Activated B cell treated with CpG ODN at 0.5 μM for 24 hours (primary cell): Measurements from ENCODE around the gene ASTL. TPM values are rescaled to one million over a fixed set of nuclear protein-coding genes. Genes with fewer than 3 reads are reported as not detected.

Experiments used
- ATAC-seq: fragments of 200-7000 bp; cut with Tn5 transposase; one replicate; pipeline ENCODE4 v1.10.0; 2021; ENCODE audit warnings: low read depth, mild to moderate bottlenecking, moderate library complexity
- CTCF ChIA-PET: fragments of 350-600 bp; sonication (Branson Sonifier 250); formaldehyde crosslinking; loops from one replicate; lab custom pipeline; 2021; ENCODE audit warnings: antibody characterized with exemption; lab: Charles Lee
- POLR2A ChIA-PET: fragments of 350-600 bp; sonication (Branson Sonifier 250); formaldehyde crosslinking; loops from one replicate; lab custom pipeline; 2021; ENCODE audit warnings: antibody characterized with exemption; lab: Charles Lee
- DNase-seq: peaks from one replicate; pipeline ENCODE4 v3.0.0; 2022
- H3K27ac Mint-ChIP-seq: one replicate; pipeline ENCODE4 v1.8.0; 2020; ENCODE audit warnings: mixed read lengths
- H3K27me3 Mint-ChIP-seq: one replicate; pipeline ENCODE4 v1.8.0; 2021; ENCODE audit warnings: mixed read lengths
- H3K36me3 Mint-ChIP-seq: one replicate; pipeline ENCODE4 v1.8.0; 2021; ENCODE audit warnings: low read depth, mixed read lengths
- H3K4me1 Mint-ChIP-seq: one replicate; pipeline ENCODE4 v1.8.0; 2021; ENCODE audit warnings: mixed read lengths
- H3K4me3 Mint-ChIP-seq: one replicate; pipeline ENCODE4 v1.8.0; 2020; ENCODE audit warnings: mild to moderate bottlenecking, mixed read lengths
- H3K9me3 Mint-ChIP-seq: one replicate; pipeline ENCODE4 v1.8.0; 2020; ENCODE audit warnings: mixed read lengths
- intact Hi-C: fragments of 100-400 bp; cut with micrococcal nuclease; formaldehyde crosslinking; loops from one replicate; pipeline ENCODE4 v1.15.1; 2024
- total RNA-seq: library from RNA; stranded (reverse); gene quantifications from 2 replicates; pipeline ENCODE4 v1.2.3, GENCODE V29; 2022
- TF ChIP-seq, protein P1 (sequence below): fragments of 200-600 bp; IDR thresholded peaks from one replicate; pipeline ENCODE4 v1.8.0; 2022; ENCODE audit warnings: antibody characterized with exemption, mild to moderate bottlenecking

The ASTL gene
- total RNA-seq, 1 donor from 2014 or later: 1.6 TPM

DNA sequence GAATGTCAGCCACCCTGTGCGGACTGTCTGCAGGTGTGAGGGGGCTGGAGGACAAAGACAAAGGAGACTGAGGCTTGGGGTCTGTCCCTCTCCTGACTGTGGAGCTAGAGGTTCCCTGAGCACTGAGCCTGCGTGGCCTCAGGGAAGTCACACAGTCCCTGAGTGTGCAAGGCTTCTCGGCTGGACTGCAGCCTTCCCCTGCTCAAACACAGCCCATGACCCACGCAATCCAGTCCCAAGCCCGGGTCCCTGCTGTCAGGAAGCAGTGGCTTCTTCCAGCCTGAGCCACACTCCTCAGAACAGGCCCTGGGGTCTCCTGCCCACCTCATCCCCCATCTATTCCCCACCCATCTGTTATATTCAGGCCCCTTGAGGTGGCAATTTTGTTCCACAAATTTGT lies 2.7 kb downstream of the ASTL start:
- ChIA-PET POLR2A (no interaction called here), CTCF (interaction anchor here (0.6 to 11.0 kb wide), 3 partner anchors 39 to 98 kb away, joined by 3 to 511 read pairs (median 6); no protein-coding TSS in a partner anchor)
- DNase-seq: no peak
- H3K4me3 Mint-ChIP-seq: no peak overlapping the region
- H3K27me3 Mint-ChIP-seq: no peaks in the 10 kb centered on the region
- no peak overlapping the region for H3K27ac Mint-ChIP-seq
- intact Hi-C loops: no loop called here
- TF ChIP-seq, protein P1, sequence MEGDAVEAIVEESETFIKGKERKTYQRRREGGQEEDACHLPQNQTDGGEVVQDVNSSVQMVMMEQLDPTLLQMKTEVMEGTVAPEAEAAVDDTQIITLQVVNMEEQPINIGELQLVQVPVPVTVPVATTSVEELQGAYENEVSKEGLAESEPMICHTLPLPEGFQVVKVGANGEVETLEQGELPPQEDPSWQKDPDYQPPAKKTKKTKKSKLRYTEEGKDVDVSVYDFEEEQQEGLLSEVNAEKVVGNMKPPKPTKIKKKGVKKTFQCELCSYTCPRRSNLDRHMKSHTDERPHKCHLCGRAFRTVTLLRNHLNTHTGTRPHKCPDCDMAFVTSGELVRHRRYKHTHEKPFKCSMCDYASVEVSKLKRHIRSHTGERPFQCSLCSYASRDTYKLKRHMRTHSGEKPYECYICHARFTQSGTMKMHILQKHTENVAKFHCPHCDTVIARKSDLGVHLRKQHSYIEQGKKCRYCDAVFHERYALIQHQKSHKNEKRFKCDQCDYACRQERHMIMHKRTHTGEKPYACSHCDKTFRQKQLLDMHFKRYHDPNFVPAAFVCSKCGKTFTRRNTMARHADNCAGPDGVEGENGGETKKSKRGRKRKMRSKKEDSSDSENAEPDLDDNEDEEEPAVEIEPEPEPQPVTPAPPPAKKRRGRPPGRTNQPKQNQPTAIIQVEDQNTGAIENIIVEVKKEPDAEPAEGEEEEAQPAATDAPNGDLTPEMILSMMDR: no peak
- H3K4me1 Mint-ChIP-seq: peaks cover 20% of the 10 kb centered on the region
- H3K9me3 Mint-ChIP-seq: no peaks in the 10 kb centered on the region
- no peak for ATAC-seq
- H3K36me3 Mint-ChIP-seq: peaks cover 7% of the 10 kb centered on the region

DNA sequence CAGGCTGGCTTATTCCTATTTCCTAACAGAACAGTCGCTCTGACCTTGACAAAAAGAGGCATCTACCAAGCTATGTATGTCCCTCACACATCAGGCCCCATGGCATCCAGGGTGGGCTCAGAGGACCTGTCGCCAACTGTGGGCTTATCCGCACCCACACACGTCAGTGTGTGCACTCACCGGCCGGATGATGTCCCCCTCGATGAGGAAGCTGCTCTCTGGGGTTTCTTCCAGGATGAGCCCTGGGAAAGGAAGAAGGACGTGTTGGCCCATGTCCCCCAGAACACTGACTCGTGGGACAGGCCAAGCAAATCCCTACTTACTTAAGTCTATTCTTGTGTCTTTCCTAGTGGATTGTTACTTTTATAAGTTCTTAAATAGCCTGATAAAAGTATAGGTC lies 3.1 kb downstream of the ASTL start:
- ATAC-seq: no peak
- ChIA-PET POLR2A (no interaction called here), CTCF (interaction anchor here (1.0 kb wide), 1 partner anchor 39 kb away, joined by 6 read pairs; no protein-coding TSS in a partner anchor)
- H3K27me3 Mint-ChIP-seq: no peaks in the 10 kb centered on the region
- no peak for DNase-seq
- no peak overlapping the region for H3K27ac Mint-ChIP-seq
- no peak overlapping the region for H3K4me3 Mint-ChIP-seq
- no peaks in the 10 kb centered on the region for H3K9me3 Mint-ChIP-seq
- peaks cover 16% of the 10 kb centered on the region for H3K4me1 Mint-ChIP-seq
- H3K36me3 Mint-ChIP-seq: peaks cover 7% of the 10 kb centered on the region
- intact Hi-C loops: no loop called here
- TF ChIP-seq, protein P1: no peak

DNA sequence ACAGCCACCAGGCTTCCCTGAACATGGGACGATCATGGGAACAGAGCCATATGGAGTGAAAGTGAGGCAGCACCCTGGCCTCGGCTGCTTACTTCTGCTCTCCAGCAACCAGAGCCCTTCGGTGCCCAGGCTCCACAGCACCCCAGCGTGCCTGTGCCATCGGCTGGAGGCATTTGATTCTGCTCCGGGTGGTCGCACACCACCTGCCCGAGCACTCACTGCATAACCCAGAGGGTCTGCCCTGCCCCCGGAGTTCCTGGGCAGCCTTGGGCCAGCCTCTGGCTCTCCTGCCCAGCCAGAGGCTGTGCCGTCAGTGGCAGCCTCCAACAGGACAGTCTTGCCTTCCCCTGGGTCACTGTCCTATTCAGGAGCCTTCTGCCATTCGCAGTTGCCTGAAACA lies 3.9 kb downstream of the ASTL start:
- no peak for DNase-seq
- Mint-ChIP-seq H3K4me3 (no peak overlapping the region), H3K9me3 (no peaks in the 10 kb centered on the region), H3K36me3 (peaks cover 11% of the 10 kb centered on the region), H3K27me3 (no peaks in the 10 kb centered on the region), H3K27ac (no peak overlapping the region), H3K4me1 (peaks cover 12% of the 10 kb centered on the region)
- POLR2A ChIA-PET: no interaction called here
- ATAC-seq: no peak
- CTCF ChIA-PET: interaction anchor here (1.0 to 1.6 kb wide), 2 partner anchors 40 kb away, joined by 5 to 6 read pairs; no protein-coding TSS in a partner anchor
- TF ChIP-seq, protein P1: no peak
- intact Hi-C loops: no loop called here

DNA sequence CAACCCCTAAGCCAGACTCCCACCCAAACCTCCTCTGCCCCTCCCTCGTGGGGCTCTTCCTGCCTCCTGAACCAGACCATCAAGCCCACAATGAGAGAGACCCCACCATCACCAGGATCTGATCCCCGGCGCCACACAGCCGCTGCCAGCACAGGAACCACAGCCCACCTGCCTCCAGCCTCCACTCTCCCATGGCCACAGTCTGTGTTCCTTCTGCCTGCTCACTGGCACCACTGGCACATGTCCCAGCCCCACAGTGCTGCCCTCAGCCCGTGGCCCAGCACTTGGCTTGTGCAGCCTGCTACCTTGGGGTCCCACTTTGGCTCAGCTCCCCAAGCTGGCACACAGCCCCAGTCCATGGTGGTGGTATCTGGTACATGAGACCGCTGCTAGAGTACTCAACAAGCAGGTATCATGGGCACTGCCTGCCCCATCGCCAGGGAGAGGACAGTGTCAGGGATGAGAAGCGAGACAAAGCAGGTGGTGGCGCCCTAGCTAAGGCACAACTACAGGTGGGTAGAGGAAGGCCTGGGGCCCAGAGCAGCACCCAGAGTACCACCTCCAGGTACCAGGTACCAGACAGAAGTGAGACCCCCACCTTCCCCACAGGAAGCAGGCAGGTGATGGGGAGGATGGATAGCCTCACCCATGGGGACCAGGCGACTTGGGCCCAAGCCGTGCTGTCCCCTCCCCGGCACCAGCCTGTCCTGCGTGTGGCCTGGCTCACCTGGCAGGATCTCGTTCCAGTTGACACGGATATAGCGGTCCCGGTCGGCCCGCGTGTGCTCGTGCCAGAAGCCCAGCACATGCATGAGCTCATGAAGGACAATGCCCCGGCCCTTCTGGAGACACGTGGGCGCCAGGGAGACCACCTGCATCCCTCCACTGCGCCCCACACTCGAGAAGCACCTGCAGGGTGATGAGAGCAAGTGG lies 6.2 kb downstream of the ASTL start:
- Mint-ChIP-seq H3K36me3 (peaks cover 17% of the 10 kb centered on the region), H3K9me3 (no peaks in the 10 kb centered on the region), H3K27ac (no peak overlapping the region), H3K4me3 (no peak overlapping the region), H3K4me1 (no peaks in the 10 kb centered on the region), H3K27me3 (no peaks in the 10 kb centered on the region)
- CTCF ChIA-PET: interaction anchor here (2.1 kb wide), 1 partner anchor 42 kb away, joined by 10 read pairs; no protein-coding TSS in a partner anchor
- POLR2A ChIA-PET: no interaction called here
- intact Hi-C loops: no loop called here
- TF ChIP-seq, protein P1: no peak
- ATAC-seq (no peak), DNase-seq (no peak)

DNA sequence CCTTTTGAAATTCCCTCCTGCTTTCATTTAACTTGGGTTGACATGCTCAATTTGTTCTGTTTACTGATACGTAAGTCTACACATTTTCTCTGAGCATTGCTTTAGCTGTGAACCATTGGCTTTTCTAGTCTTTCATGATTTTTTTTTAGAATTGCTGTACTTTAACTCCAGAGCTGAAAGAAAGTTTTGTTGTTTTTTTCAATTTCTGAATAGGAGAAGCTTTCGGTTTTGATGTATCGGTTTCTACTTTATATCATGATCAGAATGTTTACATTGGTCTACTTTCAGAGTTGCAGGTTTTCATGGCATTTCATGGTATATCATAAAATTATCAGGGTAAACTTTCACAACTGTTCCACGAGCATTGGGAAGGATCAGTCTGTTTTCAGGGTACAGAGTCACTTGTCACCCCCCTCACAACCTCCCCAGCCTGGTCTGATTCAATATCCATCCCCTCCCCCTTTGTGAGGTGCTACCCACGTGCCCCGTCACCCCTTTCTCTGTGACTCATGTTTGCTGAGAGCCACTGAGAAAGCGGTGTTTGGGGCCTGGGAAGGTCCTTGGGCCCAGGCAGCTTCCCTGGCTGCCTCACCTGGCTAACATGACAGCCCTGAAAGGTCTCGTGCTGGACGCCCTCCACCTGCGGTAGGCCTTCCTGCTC lies 7.0 kb downstream of the ASTL start:
- DNase-seq (no peak), ATAC-seq (no peak)
- Mint-ChIP-seq H3K4me3 (no peak overlapping the region), H3K36me3 (peaks cover 22% of the 10 kb centered on the region), H3K27me3 (no peaks in the 10 kb centered on the region), H3K9me3 (no peaks in the 10 kb centered on the region), H3K27ac (no peak overlapping the region), H3K4me1 (no peaks in the 10 kb centered on the region)
- ChIA-PET CTCF (interaction anchor here (0.5 to 2.1 kb wide), 2 partner anchors 14 to 43 kb away, joined by 3 to 10 read pairs; no protein-coding TSS in a partner anchor), POLR2A (no interaction called here)
- TF ChIP-seq, protein P1: no peak
- intact Hi-C loops: no loop called here
